GM21737 (cell line): ENCODE results near the gene PHC3.

Experiments
- ATAC-seq: cut with Tn5 transposase; IDR thresholded peaks from one replicate; pipeline ENCODE4 v1.9.1; 2021; ENCODE audit warnings: mild to moderate bottlenecking, moderate library complexity; ENCODE audit not compliant: unreplicated experiment

Gene PHC3

GRCh38 chr3:170044795-170045244 is 136.7 kb downstream of the PHC3 start:
- ATAC-seq = peak; percentile 82

GRCh38 chr3:170044271-170044670 is 137.3 kb downstream of the PHC3 start:
- no peak for ATAC-seq

DNA sequence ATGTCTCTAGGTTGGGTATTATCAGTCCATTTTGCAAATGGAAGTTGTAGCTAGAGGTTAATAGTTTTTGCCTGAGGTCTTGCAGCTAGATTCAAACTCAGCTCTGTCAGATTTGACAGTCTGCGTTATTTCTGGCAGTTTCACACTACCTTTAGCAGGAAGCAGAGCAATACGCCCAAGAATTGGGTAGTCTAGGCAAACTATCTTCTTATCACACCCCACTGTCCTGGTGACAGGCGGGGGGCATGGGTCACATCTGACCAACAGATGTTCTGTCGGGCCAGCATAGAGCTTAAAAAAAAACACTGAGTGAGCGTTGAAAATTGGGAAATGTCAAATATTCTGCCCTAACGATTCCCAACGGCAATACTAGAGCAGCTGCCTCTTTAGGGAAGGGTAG is 138.0 kb downstream of the PHC3 start:
- no peak for ATAC-seq

DNA sequence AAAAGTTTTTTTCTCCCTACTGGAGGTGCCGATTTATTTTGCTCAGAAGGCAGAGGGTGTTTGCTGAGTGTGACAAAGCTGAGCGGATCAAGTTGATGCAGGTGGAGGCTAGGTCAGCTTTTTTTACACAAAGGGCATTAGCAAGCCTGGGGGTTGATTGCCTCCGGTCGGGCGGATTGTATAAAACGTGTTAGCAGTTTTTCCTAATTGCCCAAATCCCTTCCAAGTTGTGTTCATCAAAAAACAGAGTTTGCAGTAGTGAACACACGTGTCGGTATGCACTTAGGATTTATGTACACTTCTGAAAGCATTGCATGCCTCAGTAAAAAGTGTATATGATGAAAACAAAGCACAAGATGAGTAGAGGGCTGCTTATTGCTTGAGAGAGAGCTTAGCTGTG is 141.1 kb downstream of the PHC3 start:
- ATAC-seq = no peak

GRCh38 chr3:170038434-170039110 is 143.0 kb downstream of the PHC3 start:
- ATAC-seq = no peak
